Stimulated activated CD4-positive, alpha-beta T cell treated with anti-CD3 and anti-CD28 coated beads, TNF-alpha, amount 100 ng/mL, for 24 hours (primary cell): ENCODE measurements around the gene ITGB2.
A peak's percentile ranks its signal among the peaks of the same experiment; 100 is the strongest.
"Not testable (repeated sequence)": the region's sequence is repeated elsewhere in the genome, so short reads cannot be mapped to it uniquely, and the experiment has no call there.

Experiments
- DNase-seq, 3 experiments: peaks; one replicate each; pipeline ENCODE4 v3.0.0-alpha.2; 2020; ENCODE audit warnings: low read depth in 3 of 3

Gene ITGB2

DNA sequence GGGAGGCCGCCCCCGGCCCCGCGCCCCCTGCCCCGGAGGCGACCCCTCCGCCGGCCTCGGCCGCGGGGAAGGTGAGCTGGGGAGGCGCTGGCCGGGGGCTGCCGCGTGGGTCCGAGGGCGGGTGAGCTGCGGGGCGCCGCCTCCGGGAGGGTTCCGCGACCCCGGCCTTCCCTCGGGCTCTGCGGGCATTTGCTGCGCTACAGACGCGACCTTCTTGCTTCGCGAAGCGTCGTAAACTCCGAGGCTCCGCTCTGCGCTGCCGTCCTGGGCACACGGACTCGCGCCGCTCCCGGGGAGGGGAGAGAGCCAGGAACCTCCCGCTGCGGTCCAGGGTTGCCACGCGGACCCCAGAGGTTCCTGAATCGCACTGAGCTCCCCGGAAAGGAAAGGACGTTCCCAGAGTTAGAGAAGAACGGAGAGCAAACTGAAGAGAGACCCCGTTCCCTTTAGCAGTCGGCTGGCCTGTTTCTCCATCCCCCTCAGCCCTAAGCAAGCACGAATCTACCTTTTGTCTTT lies 19.5 kb upstream of the ITGB2 start:
- DNase-seq: no peak

DNA sequence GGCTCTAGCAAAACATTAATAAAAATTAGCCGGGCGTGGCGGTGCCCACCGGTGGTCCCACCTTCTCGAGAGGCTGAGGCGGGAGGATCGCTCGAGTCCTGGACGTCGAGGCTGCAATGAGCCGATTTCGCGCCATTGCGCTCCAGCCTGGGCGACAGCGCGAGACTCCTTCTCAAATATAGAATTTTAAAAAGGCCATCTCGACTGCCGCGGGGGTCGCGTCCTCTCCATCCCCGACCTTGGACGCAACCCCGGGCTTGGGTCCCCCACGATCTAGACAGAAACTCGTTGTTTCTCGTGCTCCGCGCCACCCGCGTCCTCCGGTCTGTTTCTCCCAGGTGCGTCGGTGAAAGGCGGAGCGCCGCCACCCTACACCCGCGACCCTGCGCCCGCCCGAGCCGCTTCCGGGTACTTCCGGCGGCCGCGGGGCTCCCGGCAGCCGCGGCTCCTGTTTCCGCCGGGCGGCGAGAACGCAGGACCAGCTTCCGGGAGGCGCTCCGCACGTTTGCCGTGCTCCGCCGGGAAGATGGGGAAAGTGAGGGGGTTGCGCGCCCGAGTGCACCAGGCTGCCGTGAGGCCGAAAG lies 18.9 kb upstream of the ITGB2 start, which contains the start of gene SLX9:
TSS of gene SLX9 (plus strand) at position 498 of the 584 bp plus-strand sequence. CDS start at position 527, 29 bp downstream.
- DNase-seq: peak; percentile 62 to 80 (median 71)

DNA sequence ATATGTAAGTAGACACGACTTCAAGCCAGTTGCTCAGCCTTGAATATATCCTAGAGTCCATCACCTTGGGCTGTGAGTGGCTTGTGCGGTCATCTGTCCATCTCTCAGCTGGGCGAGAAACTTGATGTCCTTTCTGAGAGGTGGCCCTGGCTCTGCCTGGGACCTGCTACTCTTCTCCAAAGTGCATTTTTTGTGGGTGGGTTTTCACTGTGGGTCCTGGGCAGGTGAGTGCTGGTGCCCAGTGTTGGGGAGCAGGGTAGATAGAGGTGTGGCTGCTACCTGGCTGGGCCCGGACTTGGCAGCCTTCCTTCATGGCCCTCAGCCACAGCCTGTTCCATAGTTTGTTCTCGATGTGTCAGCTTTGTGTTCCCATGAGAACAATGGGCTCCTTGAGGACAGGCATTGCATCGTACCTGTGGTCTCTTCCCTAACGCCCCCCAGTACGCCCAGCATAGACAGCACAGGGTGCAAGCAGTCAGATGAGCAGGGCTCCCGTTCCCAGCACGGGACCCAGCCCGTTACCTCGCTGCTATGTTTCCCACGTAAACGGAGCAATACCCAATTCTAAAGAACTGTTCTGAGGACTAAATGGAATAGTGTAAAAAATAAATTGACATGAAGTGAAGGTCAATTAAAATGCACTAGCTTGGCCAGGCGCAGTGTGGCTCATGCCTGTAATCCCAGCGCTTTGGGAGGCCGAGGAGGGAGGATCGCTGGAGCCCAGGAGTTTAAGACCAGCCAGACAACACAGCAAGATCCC lies 18.3 kb upstream of the ITGB2 start:
- no peak for DNase-seq

DNA sequence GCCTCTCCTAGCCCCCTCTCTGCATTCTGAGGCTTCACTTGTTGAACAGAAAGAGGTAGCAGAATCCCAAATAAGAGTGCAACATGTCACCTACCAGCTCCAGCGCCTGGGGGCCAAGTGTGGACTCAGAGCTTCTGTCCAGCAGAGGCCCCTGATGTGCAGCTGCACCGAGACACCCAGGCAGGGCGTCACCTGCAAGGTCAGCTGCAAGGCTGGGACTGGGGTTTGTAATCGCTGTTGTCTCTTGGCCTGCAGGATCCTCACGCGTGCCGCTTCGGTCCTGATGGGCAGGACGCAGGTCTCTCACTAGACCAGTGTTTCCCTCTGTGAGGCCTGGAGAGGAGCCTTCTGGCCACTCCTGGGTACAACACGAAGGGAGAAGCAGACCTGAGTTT lies 14.8 kb upstream of the ITGB2 start:
- no peak for DNase-seq

DNA sequence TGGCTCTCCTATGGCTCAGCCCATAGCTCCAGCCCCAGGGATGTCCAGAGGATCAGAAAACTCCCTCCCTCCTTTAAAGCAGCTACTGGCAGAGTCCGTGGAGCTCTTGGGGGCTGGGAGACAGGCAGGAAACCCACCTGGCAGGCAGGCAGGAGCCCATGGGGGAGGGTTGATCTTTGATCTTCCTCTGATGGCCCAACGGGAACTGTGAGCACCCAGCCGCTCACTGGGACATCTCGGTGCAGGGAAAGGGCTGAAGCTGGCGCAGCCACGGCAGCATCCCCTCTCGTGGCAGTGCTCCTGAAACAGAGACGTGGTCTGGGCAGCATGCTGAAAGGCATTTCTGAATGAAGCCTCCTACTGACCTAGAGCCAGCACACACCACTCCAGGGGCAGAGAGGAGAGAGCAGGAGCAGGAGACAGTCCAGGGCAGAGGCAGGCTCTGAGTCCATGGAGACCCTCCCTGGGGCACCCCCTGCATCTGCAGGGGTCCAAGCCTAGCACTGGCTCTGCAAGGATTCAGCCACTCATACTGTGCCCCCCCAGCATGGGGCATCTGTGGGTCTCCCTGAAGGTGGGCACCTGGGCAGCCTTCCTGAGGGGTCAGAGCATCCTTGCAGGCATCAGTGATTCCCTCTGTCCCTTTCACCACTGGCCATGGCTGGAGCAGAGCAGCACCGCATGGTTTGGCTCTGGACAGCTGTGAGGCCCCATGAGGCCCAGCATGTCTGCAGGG lies 14.3 kb upstream of the ITGB2 start:
- DNase-seq: no peak

DNA sequence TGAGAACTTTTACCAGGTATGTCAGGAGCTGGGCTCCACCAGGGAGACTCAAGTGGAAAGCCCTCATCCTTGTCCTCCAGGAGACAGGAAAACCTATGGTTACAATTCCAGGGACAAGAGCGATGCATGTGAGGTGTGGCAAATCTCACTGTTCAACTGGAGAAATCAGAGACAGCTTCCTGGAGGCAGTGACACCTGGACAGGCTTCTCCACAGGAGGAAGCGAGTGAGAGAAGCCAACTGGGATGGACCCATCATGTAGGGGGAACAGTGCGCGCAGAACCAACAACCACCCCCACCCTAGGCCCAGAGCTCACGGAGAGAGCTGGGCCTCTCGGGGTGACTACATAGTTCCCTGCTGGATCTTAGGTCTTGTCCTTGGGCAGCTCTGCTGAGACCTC lies 13.6 kb upstream of the ITGB2 start:
- DNase-seq: no peak

DNA sequence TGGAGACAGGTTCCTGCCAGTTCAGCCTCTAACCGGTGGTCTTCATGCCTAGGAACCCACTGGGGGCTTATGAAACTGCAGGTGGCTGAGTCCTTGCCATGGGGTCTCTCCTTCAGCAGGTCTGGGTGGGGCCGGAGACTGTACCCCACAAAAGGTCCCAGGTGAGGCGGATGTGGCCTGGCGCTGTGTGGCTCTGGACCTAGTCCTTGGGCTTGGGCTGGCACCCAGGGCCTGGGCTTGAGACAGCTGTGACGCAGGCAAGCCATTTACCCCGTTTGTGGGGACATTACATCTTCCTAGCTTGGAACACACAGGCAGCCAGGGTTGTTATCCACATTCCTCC lies 13.2 kb upstream of the ITGB2 start:
- no peak for DNase-seq

DNA sequence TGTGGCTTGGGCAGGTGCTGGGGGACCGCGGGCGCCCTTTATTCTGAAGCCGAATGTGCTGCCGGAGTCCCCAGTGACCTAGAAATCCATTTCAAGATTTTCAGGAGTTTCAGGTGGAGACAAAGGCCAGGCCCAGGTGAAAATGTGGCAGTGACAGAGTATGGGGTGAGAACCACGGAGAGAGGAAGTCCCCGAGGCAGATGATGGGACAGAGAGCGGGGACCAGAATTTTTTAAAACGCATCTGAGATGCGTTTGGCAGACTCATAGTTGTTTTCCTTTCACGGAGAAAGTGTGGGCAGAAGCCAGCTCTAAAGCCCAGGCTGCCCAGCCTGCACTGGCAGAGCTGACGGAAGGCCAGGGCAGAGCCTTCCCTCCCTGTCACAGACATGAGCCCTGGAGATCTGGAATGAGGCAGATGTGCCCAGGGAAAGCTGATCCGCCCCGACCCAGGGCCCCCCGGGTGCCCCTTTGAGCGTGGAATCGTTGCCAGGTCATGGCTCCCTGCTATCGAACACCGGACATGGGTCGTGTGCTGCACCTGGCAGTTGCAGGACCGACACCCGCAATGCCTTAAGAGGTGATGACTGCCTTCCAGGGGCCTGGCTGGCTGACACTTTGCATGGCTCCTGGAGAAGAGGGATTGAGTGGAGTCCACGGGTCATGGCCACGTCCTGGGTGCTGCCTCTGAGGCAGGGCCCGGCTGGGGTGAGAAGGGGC lies 12.7 kb upstream of the ITGB2 start:
- no peak for DNase-seq

DNA sequence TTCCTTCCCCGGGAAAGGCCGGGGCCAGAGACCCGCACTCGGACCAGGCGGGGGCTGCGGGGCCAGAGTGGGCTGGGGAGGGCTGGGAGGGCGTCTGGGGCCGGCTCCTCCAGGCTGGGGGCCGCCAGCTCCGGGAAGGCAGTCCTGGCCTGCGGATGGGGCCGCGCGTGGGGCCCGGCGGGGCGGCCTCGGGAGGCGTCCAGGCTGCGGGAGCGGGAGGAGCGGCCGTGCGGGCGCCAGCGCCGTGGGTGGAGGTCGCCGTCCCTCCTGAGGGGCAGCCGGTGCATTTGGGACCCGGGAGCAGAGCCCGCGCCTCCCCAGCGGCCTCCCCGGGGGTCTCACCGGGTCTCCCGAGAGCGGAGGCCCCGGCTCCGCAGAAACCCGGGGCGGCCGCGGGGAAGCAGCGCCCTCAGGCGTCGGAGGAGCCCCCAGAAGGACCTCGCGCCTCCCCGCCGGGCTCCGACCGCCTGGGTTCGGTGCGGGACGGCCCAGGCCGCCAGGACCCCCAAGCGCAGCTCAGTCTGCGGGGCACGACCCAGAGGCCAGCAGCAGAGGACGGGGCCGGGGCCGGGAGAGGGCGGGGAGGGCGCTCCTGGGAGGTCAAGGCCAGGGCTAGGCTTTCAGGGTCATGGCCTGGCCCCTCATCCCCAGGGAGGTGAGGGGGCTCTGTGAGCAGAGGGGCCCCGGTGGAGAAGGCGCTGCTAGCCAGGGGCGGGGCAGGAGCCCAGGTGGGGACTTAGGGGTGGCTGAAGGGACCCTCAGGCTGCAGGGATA lies 11.9 kb upstream of the ITGB2 start:
- peak in 2 of 3 experiments; percentile 59 to 64 for DNase-seq

DNA sequence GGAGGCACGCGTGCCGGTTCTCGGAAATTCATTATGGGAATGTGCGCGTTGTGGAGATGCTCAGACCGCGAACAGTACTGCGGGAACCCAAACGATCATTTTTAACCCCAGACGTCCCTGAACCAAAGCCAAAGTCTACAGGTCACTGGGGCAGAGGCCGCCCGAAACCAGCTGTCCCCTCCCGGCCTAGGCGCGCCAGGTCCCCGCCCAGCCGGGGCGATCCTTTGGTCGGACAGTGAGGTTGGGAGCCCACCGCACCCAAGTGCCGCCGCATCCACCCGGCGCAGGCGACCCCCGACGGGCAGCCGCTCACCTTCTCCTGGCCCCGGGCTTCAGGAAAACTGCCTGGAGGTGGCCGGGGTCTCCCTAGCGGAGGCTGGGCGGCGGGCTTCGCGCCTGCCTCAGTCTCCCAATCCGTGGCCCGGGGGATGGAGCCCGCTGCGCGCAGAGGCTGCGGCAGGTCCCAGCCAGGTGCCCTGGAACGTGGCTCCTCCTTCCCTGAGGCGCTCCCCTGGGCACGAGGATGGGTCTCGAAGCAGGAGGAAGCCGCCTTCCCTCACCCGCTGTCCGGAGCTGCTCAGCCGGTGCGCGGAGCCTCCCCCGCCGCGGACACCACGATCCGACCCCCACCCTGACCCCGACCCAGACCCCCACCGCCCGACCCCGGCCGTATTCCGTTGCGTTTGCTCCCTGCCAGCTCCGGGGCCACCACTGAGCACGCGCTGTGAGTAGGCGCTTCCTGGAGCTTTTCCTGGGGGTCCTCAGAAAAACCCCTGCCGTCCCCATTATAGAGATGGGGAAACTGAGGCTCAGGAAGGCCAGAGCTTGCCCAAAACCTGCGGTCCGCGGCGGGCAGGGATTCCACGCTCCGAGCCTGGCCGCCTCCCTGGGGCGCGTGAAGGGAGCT lies 11.1 kb upstream of the ITGB2 start:
- peak in 1 of 3 experiments; percentile 25 for DNase-seq

DNA sequence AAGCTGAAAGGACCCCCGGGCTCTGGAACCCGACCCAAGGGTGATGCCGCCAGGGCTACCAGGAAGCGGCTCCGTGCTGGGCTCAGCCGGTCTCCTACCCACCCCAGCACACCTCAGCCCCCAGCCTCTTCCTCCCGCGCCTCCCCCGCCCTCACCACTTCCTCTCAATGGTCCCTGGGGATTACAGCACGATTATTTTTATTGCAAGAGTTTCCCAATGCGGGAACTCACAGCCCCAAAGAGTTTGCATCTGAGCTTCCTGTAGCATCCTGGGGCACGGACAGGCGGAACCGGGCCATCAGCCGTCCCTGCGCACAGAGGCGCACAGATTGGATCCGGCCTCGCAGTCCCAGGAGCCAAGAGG lies 10.4 kb upstream of the ITGB2 start:
- DNase-seq: peak in 1 of 3 experiments; percentile 16

DNA sequence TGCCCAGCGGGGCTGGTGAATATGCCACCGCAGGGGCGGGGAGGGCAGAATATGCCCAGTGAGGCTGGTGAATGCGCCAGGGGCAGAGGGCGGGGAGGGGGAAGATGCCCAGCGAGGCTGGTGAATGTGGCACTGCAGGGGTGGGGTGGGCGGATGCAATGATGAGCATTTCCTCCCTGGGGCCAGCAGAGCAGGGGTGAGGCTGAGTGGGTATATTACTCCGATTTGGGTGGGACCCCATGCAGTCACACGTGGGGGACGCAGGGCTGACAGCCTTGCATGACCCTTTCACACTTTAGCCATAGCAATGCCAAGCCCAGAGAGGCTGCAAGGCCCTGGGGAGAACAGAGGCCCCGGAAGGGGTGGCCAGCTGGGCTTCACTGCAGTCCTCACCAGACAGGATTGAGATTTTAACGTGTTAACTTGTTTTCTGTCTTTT lies 9.9 kb upstream of the ITGB2 start:
- DNase-seq: peak in 1 of 3 experiments; percentile 57

DNA sequence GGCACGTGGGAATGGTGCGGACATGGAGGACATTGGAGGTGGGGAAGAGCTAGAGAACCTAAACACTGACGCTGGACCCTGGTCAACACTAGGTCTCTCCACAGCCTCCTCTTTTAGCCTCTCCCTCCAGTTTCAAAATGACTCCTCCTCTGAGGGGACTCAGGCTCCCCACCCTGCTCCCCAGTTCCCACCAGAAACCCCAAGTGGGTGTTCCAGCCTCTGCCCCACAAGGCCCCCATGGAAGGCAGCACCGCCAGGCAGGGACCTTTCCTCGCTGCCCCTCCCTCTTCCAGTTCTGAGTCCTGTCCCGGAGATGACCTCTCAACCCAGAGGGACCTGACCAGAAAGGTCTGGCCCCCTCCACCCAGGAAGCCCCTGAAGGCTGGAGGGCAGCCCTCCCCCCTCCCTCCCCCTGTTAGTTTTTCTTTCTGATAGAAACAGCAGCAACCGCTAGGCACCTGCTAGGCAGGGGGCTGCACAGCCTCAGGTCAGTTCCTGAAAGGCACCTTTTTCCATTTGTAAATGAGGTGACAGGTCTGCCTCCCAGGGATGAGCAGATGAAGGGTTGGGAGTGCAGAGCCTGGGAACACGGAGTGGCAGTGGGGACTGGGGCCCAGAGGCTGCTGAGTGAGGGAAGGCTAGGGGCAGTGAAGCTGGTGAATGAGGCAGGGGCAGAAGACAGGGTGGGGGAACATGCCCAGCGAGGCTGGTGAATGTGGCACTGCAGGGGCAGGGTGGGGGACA lies 9.3 kb upstream of the ITGB2 start:
- DNase-seq: no peak

DNA sequence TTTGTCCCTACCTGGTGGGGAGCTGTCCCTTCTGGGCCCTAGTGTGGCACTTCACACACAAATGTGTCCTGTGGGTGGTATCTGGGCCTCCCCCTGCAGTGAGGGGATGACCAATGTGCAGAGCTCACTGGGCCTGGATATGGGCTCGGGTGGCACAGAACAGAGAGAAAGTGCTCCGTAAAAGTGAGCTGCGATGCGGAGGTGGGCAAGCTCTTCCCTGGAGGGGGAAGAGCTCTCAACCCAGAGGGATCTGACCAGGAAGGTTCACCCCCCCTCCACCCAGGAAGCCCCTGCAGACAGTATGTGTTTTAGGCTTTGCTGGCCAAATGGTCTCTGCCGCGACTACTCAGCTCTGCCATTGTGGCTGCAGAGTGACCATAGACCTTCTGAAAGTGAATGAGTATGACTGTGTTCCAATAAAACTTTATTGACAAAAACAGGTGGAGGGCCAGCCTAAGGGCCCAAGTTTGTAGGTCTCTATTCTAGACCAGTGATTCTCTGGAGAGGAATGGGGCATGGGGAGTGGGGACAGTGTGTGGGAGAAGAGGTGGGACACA lies 8.6 kb upstream of the ITGB2 start:
- no peak for DNase-seq

DNA sequence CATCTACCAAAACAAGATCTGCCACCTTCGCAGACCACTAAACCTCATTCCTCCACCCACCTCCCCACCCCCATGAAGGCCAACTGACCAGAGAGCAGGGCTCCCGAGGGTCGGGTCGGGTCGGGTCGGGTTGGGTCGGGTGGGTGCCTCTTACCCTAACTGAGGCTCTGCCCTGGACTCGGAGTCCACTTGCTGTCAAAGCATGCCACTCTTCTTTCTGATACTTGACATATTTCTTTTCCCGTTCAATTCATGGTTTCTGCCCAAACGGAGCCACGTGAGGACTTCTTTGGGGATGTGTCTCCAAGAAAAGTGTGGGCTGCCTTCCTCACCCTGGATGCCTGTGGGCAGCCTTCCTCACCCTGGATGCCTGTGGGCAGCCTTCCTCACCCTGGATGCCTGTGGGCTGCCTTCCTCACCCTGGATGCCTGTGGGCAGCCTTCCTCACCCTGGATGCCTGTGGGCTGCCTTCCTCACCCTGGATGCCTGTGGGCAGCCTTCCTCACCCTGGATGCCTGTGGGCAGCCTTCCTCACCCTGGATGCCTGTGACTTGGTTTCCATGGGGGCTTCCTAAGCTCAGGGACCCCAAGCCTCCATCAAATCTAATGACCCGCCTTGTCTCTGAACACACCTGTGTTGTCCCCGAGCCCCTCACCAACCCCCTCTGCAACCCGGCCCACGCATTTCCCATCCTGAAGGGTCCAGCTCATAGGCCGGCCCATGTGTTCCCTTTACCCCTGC lies 8.0 kb upstream of the ITGB2 start:
- DNase-seq: not testable (repeated sequence)

DNA sequence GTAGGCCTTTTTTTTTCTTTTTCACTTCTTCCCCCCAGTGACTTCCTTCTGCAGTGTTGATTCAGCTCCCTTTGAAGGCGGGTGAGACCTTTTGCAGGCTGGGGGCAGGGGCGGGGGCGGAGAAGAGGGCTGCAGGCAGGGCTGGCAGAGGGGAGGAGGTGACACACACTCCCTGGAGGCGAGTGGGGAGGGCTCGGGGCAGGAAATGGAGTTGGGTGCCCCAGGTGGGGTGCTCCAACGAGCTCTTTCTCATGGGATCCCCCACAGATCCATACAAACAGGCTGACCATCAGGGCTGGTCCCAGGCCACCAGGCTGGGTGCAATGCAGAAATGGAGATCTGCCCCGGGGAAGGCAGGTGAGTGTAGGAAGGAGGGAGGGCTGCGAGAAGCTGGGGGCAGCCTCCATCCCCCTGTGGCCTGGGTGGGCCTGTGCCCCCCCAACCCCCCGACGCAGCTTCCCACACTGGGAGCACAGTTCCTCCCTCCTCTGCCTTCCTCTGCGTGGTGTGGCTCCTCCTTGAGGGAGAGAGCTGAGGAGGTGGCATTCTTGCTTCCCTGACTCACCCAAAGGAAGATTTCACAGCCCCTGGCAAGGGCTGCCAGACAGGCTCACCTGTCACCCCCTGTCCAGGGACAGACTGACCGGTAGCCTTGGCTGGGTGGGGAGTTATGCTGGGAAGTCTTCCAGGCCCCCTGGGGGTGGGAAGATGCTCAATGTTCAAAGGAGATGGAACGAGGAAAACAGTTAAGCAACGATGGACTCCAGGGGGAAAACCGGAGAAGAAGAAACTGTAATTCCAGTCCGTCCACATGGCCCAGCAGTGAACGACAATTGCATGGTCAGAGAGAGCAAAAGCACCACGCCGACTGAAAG lies 7.1 kb upstream of the ITGB2 start:
- peak; percentile 76 to 93 (median 81) for DNase-seq

DNA sequence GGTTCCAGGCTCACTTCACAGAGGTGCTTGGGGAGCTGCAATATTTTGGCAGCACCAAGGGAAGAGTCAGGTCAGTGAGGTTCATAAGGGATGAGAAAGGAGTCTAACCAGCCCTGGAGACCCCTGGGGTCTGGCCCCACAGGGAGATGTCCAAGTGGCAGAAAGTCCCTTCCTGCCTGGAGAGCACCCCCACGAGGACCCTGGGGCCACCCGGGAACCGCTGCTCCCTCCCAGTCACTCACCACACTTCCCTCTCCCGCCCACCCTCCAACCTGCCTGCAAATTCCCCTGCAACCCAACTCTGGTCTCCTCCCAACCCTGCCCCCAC lies 6.5 kb upstream of the ITGB2 start:
- DNase-seq: no peak
